HEK293 (cell line): ENCODE results near the gene CAMK2G.

Source experiments
- AEBP2 ChIP-seq: fragments of 450-650 bp; formaldehyde crosslinking; IDR thresholded peaks from 2 replicates; pipeline ENCODE4 v1.5.1; 2016; ENCODE audit warnings: missing biosample characterization, missing genetic modification characterization, borderline replicate concordance
- GLIS2 ChIP-seq: fragments of 450-650 bp; formaldehyde crosslinking; IDR thresholded peaks from 2 replicates; pipeline ENCODE4 v1.5.1; 2016; ENCODE audit warnings: missing biosample characterization, missing genetic modification characterization
- KLF1 ChIP-seq: fragments of 450-650 bp; formaldehyde crosslinking; IDR thresholded peaks from 2 replicates; pipeline ENCODE4 v1.5.1; 2016; ENCODE audit warnings: missing biosample characterization, missing genetic modification characterization
- KLF9 ChIP-seq: fragments of 450-650 bp; formaldehyde crosslinking; IDR thresholded peaks from 2 replicates; pipeline ENCODE4 v1.5.1; 2016; ENCODE audit warnings: missing biosample characterization, missing genetic modification characterization, low read depth
- MYNN ChIP-seq: fragments of 450-650 bp; formaldehyde crosslinking; IDR thresholded peaks from 2 replicates; pipeline ENCODE4 v1.5.1; 2016; ENCODE audit warnings: missing biosample characterization, missing genetic modification characterization, borderline replicate concordance
- SETDB1 ChIP-seq: IDR thresholded peaks from one replicate; pipeline ENCODE4 v1.6.1; 2017; ENCODE audit warnings: mild to moderate bottlenecking, low read length, moderate library complexity, mixed read lengths; ENCODE audit not compliant: insufficient read length
- SP7 ChIP-seq: fragments of 450-650 bp; formaldehyde crosslinking; IDR thresholded peaks from 2 replicates; pipeline ENCODE4 v1.5.1; 2016; ENCODE audit warnings: missing biosample characterization, missing genetic modification characterization
- ZEB2 ChIP-seq: fragments of 450-650 bp; formaldehyde crosslinking; IDR thresholded peaks from 2 replicates; pipeline ENCODE4 v1.5.1; 2016; ENCODE audit warnings: missing biosample characterization, missing genetic modification characterization
- ZNF146 ChIP-seq: fragments of 450-650 bp; formaldehyde crosslinking; IDR thresholded peaks from 2 replicates; pipeline ENCODE4 v1.5.1; 2016; ENCODE audit warnings: missing biosample characterization, missing genetic modification characterization
- ZNF202 ChIP-seq: fragments of 450-650 bp; formaldehyde crosslinking; IDR thresholded peaks from 2 replicates; pipeline ENCODE4 v1.5.1; 2016; ENCODE audit warnings: missing biosample characterization, missing genetic modification characterization, borderline replicate concordance
- ZNF24 ChIP-seq: fragments of 450-650 bp; formaldehyde crosslinking; IDR thresholded peaks from 2 replicates; pipeline ENCODE4 v1.5.1; 2016; ENCODE audit warnings: missing biosample characterization, missing genetic modification characterization
- ZNF324 ChIP-seq: fragments of 450-650 bp; formaldehyde crosslinking; IDR thresholded peaks from 2 replicates; pipeline ENCODE4 v1.5.1; 2016; ENCODE audit warnings: missing biosample characterization, missing genetic modification characterization
- ZNF335 ChIP-seq: fragments of 450-650 bp; formaldehyde crosslinking; conservative IDR thresholded peaks from 2 replicates; pipeline ENCODE4 v1.5.1; 2016; ENCODE audit warnings: missing biosample characterization, missing genetic modification characterization
- ZNF341 ChIP-seq: fragments of 450-650 bp; formaldehyde crosslinking; IDR thresholded peaks from 2 replicates; pipeline ENCODE4; 2016; ENCODE audit warnings: low read depth, missing biosample characterization, missing genetic modification characterization
- ZNF350 ChIP-seq: fragments of 450-650 bp; formaldehyde crosslinking; IDR thresholded peaks from 2 replicates; pipeline ENCODE4 v1.5.0; 2017; ENCODE audit warnings: missing biosample characterization, mild to moderate bottlenecking, missing genetic modification characterization
- ZNF366 ChIP-seq: fragments of 450-650 bp; formaldehyde crosslinking; conservative IDR thresholded peaks from 2 replicates; pipeline ENCODE4 v1.5.1; 2016; ENCODE audit warnings: missing biosample characterization, missing genetic modification characterization
- ZNF398 ChIP-seq: fragments of 450-650 bp; formaldehyde crosslinking; IDR thresholded peaks from 2 replicates; pipeline ENCODE4 v1.5.1; 2017; ENCODE audit warnings: missing biosample characterization, missing genetic modification characterization
- ZNF423 ChIP-seq: fragments of 450-650 bp; formaldehyde crosslinking; IDR thresholded peaks from 2 replicates; pipeline ENCODE4 v1.5.1; 2016; ENCODE audit warnings: missing biosample characterization, missing genetic modification characterization
- ZNF624 ChIP-seq: fragments of 450-650 bp; formaldehyde crosslinking; IDR thresholded peaks from 2 replicates; pipeline ENCODE4 v1.5.1; 2017; ENCODE audit warnings: missing biosample characterization, missing genetic modification characterization
- ZNF677 ChIP-seq: fragments of 450-650 bp; IDR thresholded peaks from 2 replicates; pipeline ENCODE4 v1.5.0; 2018; ENCODE audit warnings: missing biosample characterization, mild to moderate bottlenecking, missing genetic modification characterization, moderate library complexity
- TF ChIP-seq, protein P1 (sequence below): fragments of 450-650 bp; formaldehyde crosslinking; IDR thresholded peaks from 2 replicates; pipeline ENCODE4 v1.5.1; 2016; ENCODE audit warnings: missing biosample characterization, missing genetic modification characterization
- TF ChIP-seq, protein P2 (sequence below): fragments of 450-650 bp; formaldehyde crosslinking; IDR thresholded peaks from 2 replicates; pipeline ENCODE4 v1.5.1; 2016; ENCODE audit warnings: missing biosample characterization, missing genetic modification characterization
- TF ChIP-seq, protein P3 (sequence below): fragments of 450-650 bp; formaldehyde crosslinking; IDR thresholded peaks from 2 replicates; pipeline ENCODE4 v1.5.1; 2016; ENCODE audit warnings: missing biosample characterization, missing genetic modification characterization
- TF ChIP-seq, protein P4 (sequence below): fragments of 450-650 bp; formaldehyde crosslinking; IDR thresholded peaks from 2 replicates; pipeline ENCODE4 v1.5.1; 2016; ENCODE audit warnings: missing biosample characterization, missing genetic modification characterization
- TF ChIP-seq, protein P5 (sequence below): fragments of 450-650 bp; formaldehyde crosslinking; IDR thresholded peaks from 2 replicates; pipeline ENCODE4 v1.5.1; 2016; ENCODE audit warnings: missing biosample characterization, missing genetic modification characterization

The CAMK2G gene

DNA sequence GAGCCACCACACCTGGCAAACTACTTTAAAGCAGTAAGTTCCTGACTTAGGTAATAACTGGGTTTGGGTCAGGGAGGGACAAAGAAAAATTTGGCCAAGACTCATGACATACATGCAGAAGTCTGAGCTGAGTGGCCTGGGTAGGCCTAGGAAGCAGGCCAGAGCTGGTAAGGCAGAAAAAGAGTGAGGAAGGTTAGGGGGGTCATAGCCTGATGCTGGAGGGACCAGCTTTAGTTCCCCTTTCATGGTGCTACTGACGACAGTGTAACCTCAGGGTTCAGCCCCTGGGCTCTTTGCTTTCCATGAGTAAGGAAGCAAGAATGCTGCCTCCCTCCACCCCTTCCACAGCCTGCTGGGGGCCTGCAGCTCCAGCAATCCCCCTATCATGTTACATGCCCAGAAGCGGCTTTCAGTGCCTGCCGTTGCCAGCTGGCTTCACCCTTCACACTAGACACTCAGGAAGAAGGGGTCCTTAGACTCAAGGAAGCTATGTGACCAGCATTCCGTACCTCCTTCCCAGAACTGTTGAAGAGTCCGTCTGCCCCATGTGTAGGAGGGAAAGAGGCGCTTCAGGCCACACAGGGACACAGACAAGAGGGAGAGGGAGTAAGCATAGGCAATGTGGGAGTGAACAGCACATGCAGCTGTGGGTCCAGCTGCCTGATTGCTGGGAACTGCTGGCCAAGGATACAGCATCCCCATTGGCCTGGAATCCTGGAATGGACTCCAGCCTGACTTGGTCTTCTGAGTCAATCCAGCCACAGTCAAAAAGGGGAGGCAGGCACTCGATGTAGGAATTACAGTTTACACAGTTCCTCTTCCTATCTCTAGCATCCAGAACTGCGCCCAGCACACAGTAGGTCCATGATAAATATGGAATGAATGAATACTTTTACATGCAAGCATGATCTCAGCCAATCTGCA, 32.4 kb upstream of the CAMK2G start (continued):
- TF ChIP-seq GLIS2 (peak; percentile 89), ZNF202 (tag by site-specific recombination) (no peak), ZNF624 (no peak), ZNF146 (tag by site-specific recombination) (peak; percentile 99), ZNF350 (tag by site-specific recombination) (no peak), AEBP2 (no peak), KLF9 (tag by site-specific recombination) (peak; percentile 17; the same call in 1 of the 2 replicates), ZNF324 (no peak), SETDB1 (no peak), ZNF366 (tag by site-specific recombination) (peak; percentile 68), MYNN (tag by site-specific recombination) (no peak; the same call in 1 of the 2 replicates), ZNF341 (peak; percentile 75), ZNF677 (tag by site-specific recombination) (no peak), SP7 (tag by site-specific recombination) (peak; percentile 91), ZNF335 (tag by site-specific recombination) (peak; percentile 95), ZNF423 (no peak), ZNF24 (peak; percentile 46; the same call in 1 of the 2 replicates), ZNF398 (peak; percentile 57), ZEB2 (tag by site-specific recombination) (peak; percentile 91), KLF1 (tag by site-specific recombination) (peak; percentile 70)
- TF ChIP-seq, protein P1, sequence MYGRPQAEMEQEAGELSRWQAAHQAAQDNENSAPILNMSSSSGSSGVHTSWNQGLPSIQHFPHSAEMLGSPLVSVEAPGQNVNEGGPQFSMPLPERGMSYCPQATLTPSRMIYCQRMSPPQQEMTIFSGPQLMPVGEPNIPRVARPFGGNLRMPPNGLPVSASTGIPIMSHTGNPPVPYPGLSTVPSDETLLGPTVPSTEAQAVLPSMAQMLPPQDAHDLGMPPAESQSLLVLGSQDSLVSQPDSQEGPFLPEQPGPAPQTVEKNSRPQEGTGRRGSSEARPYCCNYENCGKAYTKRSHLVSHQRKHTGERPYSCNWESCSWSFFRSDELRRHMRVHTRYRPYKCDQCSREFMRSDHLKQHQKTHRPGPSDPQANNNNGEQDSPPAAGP (tag by site-specific recombination): peak; percentile 77
- TF ChIP-seq, protein P2, sequence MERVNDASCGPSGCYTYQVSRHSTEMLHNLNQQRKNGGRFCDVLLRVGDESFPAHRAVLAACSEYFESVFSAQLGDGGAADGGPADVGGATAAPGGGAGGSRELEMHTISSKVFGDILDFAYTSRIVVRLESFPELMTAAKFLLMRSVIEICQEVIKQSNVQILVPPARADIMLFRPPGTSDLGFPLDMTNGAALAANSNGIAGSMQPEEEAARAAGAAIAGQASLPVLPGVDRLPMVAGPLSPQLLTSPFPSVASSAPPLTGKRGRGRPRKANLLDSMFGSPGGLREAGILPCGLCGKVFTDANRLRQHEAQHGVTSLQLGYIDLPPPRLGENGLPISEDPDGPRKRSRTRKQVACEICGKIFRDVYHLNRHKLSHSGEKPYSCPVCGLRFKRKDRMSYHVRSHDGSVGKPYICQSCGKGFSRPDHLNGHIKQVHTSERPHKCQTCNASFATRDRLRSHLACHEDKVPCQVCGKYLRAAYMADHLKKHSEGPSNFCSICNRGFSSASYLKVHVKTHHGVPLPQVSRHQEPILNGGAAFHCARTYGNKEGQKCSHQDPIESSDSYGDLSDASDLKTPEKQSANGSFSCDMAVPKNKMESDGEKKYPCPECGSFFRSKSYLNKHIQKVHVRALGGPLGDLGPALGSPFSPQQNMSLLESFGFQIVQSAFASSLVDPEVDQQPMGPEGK (tag by site-specific recombination): peak; percentile 95
- TF ChIP-seq, protein P3, sequence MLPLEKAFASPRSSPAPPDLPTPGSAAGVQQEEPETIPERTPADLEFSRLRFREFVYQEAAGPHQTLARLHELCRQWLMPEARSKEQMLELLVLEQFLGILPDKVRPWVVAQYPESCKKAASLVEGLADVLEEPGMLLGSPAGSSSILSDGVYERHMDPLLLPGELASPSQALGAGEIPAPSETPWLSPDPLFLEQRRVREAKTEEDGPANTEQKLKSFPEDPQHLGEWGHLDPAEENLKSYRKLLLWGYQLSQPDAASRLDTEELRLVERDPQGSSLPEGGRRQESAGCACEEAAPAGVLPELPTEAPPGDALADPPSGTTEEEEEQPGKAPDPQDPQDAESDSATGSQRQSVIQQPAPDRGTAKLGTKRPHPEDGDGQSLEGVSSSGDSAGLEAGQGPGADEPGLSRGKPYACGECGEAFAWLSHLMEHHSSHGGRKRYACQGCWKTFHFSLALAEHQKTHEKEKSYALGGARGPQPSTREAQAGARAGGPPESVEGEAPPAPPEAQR (tag by site-specific recombination): no peak
- TF ChIP-seq, protein P4, sequence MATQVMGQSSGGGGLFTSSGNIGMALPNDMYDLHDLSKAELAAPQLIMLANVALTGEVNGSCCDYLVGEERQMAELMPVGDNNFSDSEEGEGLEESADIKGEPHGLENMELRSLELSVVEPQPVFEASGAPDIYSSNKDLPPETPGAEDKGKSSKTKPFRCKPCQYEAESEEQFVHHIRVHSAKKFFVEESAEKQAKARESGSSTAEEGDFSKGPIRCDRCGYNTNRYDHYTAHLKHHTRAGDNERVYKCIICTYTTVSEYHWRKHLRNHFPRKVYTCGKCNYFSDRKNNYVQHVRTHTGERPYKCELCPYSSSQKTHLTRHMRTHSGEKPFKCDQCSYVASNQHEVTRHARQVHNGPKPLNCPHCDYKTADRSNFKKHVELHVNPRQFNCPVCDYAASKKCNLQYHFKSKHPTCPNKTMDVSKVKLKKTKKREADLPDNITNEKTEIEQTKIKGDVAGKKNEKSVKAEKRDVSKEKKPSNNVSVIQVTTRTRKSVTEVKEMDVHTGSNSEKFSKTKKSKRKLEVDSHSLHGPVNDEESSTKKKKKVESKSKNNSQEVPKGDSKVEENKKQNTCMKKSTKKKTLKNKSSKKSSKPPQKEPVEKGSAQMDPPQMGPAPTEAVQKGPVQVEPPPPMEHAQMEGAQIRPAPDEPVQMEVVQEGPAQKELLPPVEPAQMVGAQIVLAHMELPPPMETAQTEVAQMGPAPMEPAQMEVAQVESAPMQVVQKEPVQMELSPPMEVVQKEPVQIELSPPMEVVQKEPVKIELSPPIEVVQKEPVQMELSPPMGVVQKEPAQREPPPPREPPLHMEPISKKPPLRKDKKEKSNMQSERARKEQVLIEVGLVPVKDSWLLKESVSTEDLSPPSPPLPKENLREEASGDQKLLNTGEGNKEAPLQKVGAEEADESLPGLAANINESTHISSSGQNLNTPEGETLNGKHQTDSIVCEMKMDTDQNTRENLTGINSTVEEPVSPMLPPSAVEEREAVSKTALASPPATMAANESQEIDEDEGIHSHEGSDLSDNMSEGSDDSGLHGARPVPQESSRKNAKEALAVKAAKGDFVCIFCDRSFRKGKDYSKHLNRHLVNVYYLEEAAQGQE (tag by site-specific recombination): 0 out of 2 replicates have a peak, but pooled peaks have one; percentile 21
- TF ChIP-seq, protein P5, sequence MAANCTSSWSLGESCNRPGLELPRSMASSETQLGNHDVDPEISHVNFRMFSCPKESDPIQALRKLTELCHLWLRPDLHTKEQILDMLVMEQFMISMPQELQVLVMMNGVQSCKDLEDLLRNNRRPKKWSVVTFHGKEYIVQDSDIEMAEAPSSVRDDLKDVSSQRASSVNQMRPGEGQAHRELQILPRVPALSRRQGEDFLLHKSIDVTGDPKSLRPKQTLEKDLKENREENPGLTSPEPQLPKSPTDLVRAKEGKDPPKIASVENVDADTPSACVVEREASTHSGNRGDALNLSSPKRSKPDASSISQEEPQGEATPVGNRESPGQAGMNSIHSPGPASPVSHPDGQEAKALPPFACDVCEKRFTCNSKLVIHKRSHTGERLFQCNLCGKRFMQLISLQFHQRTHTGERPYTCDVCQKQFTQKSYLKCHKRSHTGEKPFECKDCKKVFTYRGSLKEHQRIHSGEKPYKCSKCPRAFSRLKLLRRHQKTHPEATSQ (tag by site-specific recombination): no peak
